GM12878 (cell line): Measurements from ENCODE around the gene TCERG1L. TPM values are rescaled to one million over a fixed set of nuclear protein-coding genes. Genes with fewer than 3 reads are reported as not detected.

ENCODE experiments used
- ATAC-seq: fragments of 200-7000 bp; cut with Tn5 transposase; 3 replicates; pipeline ENCODE4 v1.9.1; 2020; ENCODE audit warnings: mild to moderate bottlenecking, moderate library complexity
- BruUV-seq: library from RNA; stranded (reverse); fragments of 400-500 nt; replicated peaks from 2 replicates; lab custom pipeline; 2021; lab: Mats Ljungman, UMichigan
- CTCF ChIA-PET: fragments of 300-600 bp; sonication (Branson Sonifier 250); formaldehyde crosslinking; extraction: SDS; loops from one replicate; lab custom pipeline; 2021; ENCODE audit warnings: inconsistent platforms; lab: Yijun Ruan, JAX
- POLR2A ChIA-PET: fragments of 350-600 bp; formaldehyde crosslinking; extraction: SDS; loops from one replicate; lab custom pipeline; 2021; ENCODE audit warnings: inconsistent platforms; lab: Charles Lee
- RAD21 ChIA-PET: fragments of 300-600 bp; sonication (Branson Sonifier 250); formaldehyde crosslinking; loops from one replicate; lab custom pipeline; 2023; ENCODE audit warnings: antibody characterized with exemption; ENCODE audit not compliant: unreplicated experiment; lab: Charles Lee
- SMC1A ChIA-PET: fragments of 300-600 bp; sonication (Branson Sonifier 250); formaldehyde crosslinking; loops from one replicate; lab custom pipeline; 2023; ENCODE audit not compliant: unreplicated experiment, uncharacterized antibody; lab: Charles Lee
- DNase-seq: peaks from one replicate; pipeline ENCODE4 v3.0.0-alpha.2; 2011; ENCODE audit warnings: low read depth, low spot score
- FAIRE-seq: peaks from 3 replicates; lab custom pipeline; 2011; peaks lifted over from hg19 to GRCh38; lab: Jason Lieb, UNC
- H2AFZ ChIP-seq: 2 replicates; pipeline ENCODE4 v1.6.0; 2011; ENCODE audit warnings: low read depth, low read length, control low read depth; ENCODE audit not compliant: control insufficient read depth
- H3K27ac ChIP-seq: 2 replicates; pipeline ENCODE4 v1.5.1; 2011; ENCODE audit warnings: control low read depth; ENCODE audit not compliant: control insufficient read depth, insufficient read depth
- H3K27me3 ChIP-seq, 2 experiments: replicated peaks in 1 of 2; 2 replicates each; pipeline versions ENCODE4 v1.6.0 to v1.6.1; 2011; ENCODE audit warnings: low read length in 1 of 2; ENCODE audit not compliant: control insufficient read depth in 2 of 2, insufficient read depth in 2 of 2
- H3K36me3 ChIP-seq, 2 experiments: 2 replicates each; pipeline ENCODE4 v1.5.1; 2011; ENCODE audit warnings: low read length in 1 of 2; ENCODE audit not compliant: control insufficient read depth in 2 of 2, insufficient read depth in 2 of 2
- H3K4me1 ChIP-seq: 2 replicates; pipeline ENCODE4 v1.6.1; 2011; ENCODE audit warnings: mild to moderate bottlenecking, low read length, moderate library complexity, mixed read lengths; ENCODE audit not compliant: control insufficient read depth, insufficient read depth
- H3K4me2 ChIP-seq: 2 replicates; pipeline ENCODE4 v1.6.0; 2011; ENCODE audit warnings: control low read depth; ENCODE audit not compliant: control insufficient read depth, insufficient read depth
- H3K4me3 ChIP-seq: fragments of 200-600 bp; sonication (generic); 2 replicates; pipeline ENCODE4 v1.5.1; 2016
- H3K79me2 ChIP-seq: 2 replicates; pipeline ENCODE4 v1.6.0; 2011; ENCODE audit warnings: low read length; ENCODE audit not compliant: control insufficient read depth, insufficient read depth
- H3K9ac ChIP-seq: 2 replicates; pipeline ENCODE4 v1.8.0; 2011; ENCODE audit warnings: low read length, control low read depth, mixed read lengths; ENCODE audit not compliant: control insufficient read depth, insufficient read depth
- H3K9me3 ChIP-seq: replicated peaks from 3 replicates; pipeline ENCODE4 v1.5.1; 2011; ENCODE audit warnings: mild to moderate bottlenecking, low read length; ENCODE audit not compliant: control insufficient read depth, insufficient read depth
- H4K20me1 ChIP-seq: 2 replicates; pipeline ENCODE4 v1.6.0; 2011; ENCODE audit not compliant: control insufficient read depth, insufficient read depth
- ASH2L ChIP-seq: fragments of 300-600, 200-600 bp; sonication (generic); IDR thresholded peaks from 2 replicates; pipeline ENCODE4 v1.6.1; 2017; ENCODE audit warnings: low read depth, mild to moderate bottlenecking, borderline replicate concordance
- BMI1 ChIP-seq: fragments of 450-650 bp; IDR thresholded peaks from 2 replicates; pipeline ENCODE4 v1.6.1; 2016; ENCODE audit warnings: mild to moderate bottlenecking, moderate library complexity, borderline replicate concordance
- CREB1 ChIP-seq: IDR thresholded peaks from 2 replicates; pipeline ENCODE4 v1.6.1; 2012; ENCODE audit warnings: low read depth, mild to moderate bottlenecking, inconsistent platforms
- FOS ChIP-seq: IDR thresholded peaks from 3 replicates; pipeline ENCODE4 v1.6.1; 2011; ENCODE audit warnings: borderline replicate concordance; ENCODE audit not compliant: insufficient read length; ENCODE audit errors: extremely low read depth
- SMAD1 ChIP-seq: fragments of 450-650 bp; IDR thresholded peaks from 2 replicates; pipeline ENCODE4 v1.6.1; 2018; ENCODE audit warnings: mild to moderate bottlenecking, low read depth; ENCODE audit not compliant: partially characterized antibody
- ZSCAN29 ChIP-seq: fragments of 450-650 bp; IDR thresholded peaks from 2 replicates; pipeline ENCODE4 v1.6.1; 2017; ENCODE audit warnings: mild to moderate bottlenecking, moderate library complexity
- WGBS: methylation state at CpG from one replicate; pipeline ENCODE4 v1.1.6; 2016; ENCODE audit warnings: low lambda C conversion rate; ENCODE audit not compliant: insufficient replicate concordance, insufficient coverage; ENCODE audit errors: missing lambda C conversion rate; 5-methylcytosine and 5-hydroxymethylcytosine counted together
- in situ Hi-C: fragments of 300-500 bp; cut with MboI; formaldehyde crosslinking; loops from 9 replicates; pipeline ENCODE4 v1.14.3; 2018; ENCODE audit warnings: mixed read lengths
- intact Hi-C: fragments of 100-400 bp; cut with micrococcal nuclease; formaldehyde crosslinking; loops from one replicate; pipeline ENCODE4 v1.14.2; 2022; ENCODE audit not compliant: unreplicated experiment
- polyA plus RNA-seq, 11 experiments: library from polyadenylated mRNA; depleted of rRNA in 4 of 11; unstranded in 6 of 11; stranded (reverse) in 5 of 11; fragments of >200 nt; fragmentation: Nextera tagmentation in 4 of 11; fragmentation: Illumina TruSeq in 1 of 11; extraction: Ambion mirVana in 4 of 11; extraction: Trizol in 1 of 11; gene quantifications; 1 replicate in 1 of 11; 2 replicates in 10 of 11; pipeline versions ENCODE4 v1.2.1 to v1.2.3, GENCODE V29; 2011 to 2016; ENCODE audit warnings: inconsistent platforms in 2 of 11, missing spikeins in 2 of 11, low read depth in 1 of 11
- total RNA-seq, 4 experiments: library from RNA; depleted of rRNA in 3 of 4; stranded (reverse); fragments of >200 nt in 3 of 4; fragmentation: Illumina TruSeq in 1 of 4; extraction: Trizol in 1 of 4; gene quantifications; 2 replicates each; pipeline versions ENCODE4 v1.2.1 to v1.2.3, GENCODE V29; 2013 to 2021
- TF ChIP-seq, protein P1 (sequence below): fragments of 450-650 bp; formaldehyde crosslinking; IDR thresholded peaks from 2 replicates; pipeline ENCODE4 v1.4.0; 2022; ENCODE audit warnings: mild to moderate bottlenecking, moderate library complexity
- TF ChIP-seq, protein P2 (sequence below): IDR thresholded peaks from 2 replicates; pipeline ENCODE4 v1.6.1; 2012; ENCODE audit warnings: low read depth, low read length, improper control_type of control experiment

TCERG1L gene
- total and polyA plus RNA-seq, 10 of the 15 experiments (the other 5 are each of a cell fraction or from before 2014, with no cell fraction given), result not detected

DNA sequence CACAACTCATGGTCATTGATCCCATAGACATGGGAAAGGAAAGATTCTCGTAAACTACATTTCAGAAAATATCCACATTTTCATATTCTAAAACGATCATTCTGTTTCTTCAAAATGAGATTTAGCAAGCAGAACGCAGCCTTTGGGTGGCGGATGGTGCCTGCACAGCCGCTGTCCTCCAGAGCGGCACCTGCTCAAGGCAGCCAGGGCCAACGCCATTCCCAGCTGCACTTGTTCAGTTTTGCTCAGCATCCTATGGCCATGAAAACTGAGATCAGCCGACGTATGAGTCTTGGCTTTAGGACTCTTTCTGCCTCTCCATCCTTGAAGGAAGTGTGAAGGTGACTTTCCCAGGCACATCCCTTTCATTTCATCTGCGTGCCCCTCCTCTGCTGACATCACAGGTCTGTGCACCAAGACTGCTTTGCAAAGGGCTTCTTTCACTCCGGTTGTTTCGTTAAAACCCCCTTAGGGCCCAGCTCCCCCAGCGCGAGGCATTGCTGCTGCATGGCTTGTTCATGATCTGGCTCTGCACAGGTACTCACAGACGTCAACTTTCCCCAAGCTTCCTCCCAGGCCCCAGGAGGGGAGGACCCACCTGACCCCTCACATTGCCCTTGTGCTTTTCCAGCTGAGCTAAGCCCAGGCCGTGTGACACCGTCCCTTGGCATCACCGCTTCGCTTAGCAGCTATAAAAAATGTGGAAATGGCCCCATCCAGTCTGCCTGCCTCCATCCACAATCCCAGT, 37.2 kb downstream of the TCERG1L start:
- CTCF ChIA-PET, result no interaction called here
- no peak overlapping the region for H3K9ac ChIP-seq
- BruUV-seq, result no TSS peak
- no peak overlapping the region for H3K4me2 ChIP-seq
- no peaks in the 10 kb centered on the region for H3K79me2 ChIP-seq
- no peak for ATAC-seq
- H3K27ac ChIP-seq, result no peak overlapping the region
- intact Hi-C loops (no loop called here), in situ Hi-C loops (no loop called here)
- no peaks in the 10 kb centered on the region for H4K20me1 ChIP-seq
- SMC1A ChIA-PET, result no interaction called here
- H2AFZ ChIP-seq, result no peak overlapping the region
- no peak overlapping the region for H3K4me3 ChIP-seq
- no peaks in the 10 kb centered on the region for H3K4me1 ChIP-seq
- no peaks in the 10 kb centered on the region for H3K27me3 ChIP-seq
- DNase-seq, result no peak
- no peaks in the 10 kb centered on the region for H3K36me3 ChIP-seq
- TF ChIP-seq BMI1 (no peak), SMAD1 (no peak)
- 55% methylated on average over 19 of the region's 19 CpGs for whole genome bisulfite sequencing
- H3K9me3 ChIP-seq, result no peaks in the 10 kb centered on the region
- POLR2A ChIA-PET, result no interaction called here
- FAIRE-seq, result no peak
- RAD21 ChIA-PET, result no interaction called here

GRCh38 chr10:131273476-131273875, 38.0 kb downstream of the TCERG1L start:
- DNase-seq (no peak), FAIRE-seq (no peak), ATAC-seq (no peak)
- 18% methylated on average over 10 of the region's 10 CpGs for WGBS
- H4K20me1 ChIP-seq, result no peaks in the 10 kb centered on the region
- no peaks in the 10 kb centered on the region for H3K4me1 ChIP-seq
- no peaks in the 10 kb centered on the region for H3K79me2 ChIP-seq
- no peak overlapping the region for H3K27ac ChIP-seq
- BruUV-seq, result no TSS peak
- in situ Hi-C loops (no loop called here), intact Hi-C loops (no loop called here)
- no peaks in the 10 kb centered on the region for H3K27me3 ChIP-seq
- no peak overlapping the region for H3K9ac ChIP-seq
- CTCF ChIA-PET, result no interaction called here
- SMC1A ChIA-PET, result no interaction called here
- H3K36me3 ChIP-seq, result no peaks in the 10 kb centered on the region
- RAD21 ChIA-PET, result no interaction called here
- H2AFZ ChIP-seq, result no peak overlapping the region
- no peak overlapping the region for H3K4me2 ChIP-seq
- H3K4me3 ChIP-seq, result no peak overlapping the region
- no peaks in the 10 kb centered on the region for H3K9me3 ChIP-seq
- POLR2A ChIA-PET, result no interaction called here
- TF ChIP-seq, protein P1, sequence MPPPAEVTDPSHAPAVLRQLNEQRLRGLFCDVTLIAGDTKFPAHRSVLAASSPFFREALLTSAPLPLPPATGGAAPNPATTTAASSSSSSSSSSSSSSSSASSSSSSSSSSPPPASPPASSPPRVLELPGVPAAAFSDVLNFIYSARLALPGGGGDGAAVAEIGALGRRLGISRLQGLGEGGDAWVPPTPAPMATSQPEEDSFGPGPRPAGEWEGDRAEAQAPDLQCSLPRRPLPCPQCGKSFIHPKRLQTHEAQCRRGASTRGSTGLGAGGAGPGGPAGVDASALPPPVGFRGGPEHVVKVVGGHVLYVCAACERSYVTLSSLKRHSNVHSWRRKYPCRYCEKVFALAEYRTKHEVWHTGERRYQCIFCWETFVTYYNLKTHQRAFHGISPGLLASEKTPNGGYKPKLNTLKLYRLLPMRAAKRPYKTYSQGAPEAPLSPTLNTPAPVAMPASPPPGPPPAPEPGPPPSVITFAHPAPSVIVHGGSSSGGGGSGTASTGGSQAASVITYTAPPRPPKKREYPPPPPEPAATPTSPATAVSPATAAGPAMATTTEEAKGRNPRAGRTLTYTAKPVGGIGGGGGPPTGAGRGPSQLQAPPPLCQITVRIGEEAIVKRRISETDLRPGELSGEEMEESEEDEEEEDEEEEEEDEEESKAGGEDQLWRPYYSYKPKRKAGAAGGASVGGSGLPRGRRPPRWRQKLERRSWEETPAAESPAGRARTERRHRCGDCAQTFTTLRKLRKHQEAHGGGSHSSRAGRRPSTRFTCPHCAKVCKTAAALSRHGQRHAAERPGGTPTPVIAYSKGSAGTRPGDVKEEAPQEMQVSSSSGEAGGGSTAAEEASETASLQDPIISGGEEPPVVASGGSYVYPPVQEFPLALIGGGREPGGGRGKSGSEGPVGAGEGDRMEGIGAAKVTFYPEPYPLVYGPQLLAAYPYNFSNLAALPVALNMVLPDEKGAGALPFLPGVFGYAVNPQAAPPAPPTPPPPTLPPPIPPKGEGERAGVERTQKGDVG, result no peak
- TF ChIP-seq, protein P2, sequence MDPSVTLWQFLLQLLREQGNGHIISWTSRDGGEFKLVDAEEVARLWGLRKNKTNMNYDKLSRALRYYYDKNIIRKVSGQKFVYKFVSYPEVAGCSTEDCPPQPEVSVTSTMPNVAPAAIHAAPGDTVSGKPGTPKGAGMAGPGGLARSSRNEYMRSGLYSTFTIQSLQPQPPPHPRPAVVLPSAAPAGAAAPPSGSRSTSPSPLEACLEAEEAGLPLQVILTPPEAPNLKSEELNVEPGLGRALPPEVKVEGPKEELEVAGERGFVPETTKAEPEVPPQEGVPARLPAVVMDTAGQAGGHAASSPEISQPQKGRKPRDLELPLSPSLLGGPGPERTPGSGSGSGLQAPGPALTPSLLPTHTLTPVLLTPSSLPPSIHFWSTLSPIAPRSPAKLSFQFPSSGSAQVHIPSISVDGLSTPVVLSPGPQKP, result no peak
- TF ChIP-seq ZSCAN29 (no peak), ASH2L (no peak), FOS (no peak), CREB1 (no peak)
